K562 (cell line): Measurements from ENCODE around the gene BCL6B. TPM values are rescaled to one million over a fixed set of nuclear protein-coding genes. Genes with fewer than 3 reads are reported as not detected.

Experiments used
- ATAC-seq: fragments of 200-7000 bp; cut with Tn5 transposase; 3 replicates; pipeline ENCODE4 v1.9.1; 2020; ENCODE audit warnings: moderate library complexity
- BruUV-seq: library from RNA; stranded (reverse); fragments of 400-500 nt; replicated peaks from 2 replicates; lab custom pipeline; 2021; lab: Mats Ljungman, UMichigan
- CTCF ChIA-PET: fragments of 300-600 bp; formaldehyde crosslinking; extraction: SDS; loops from one replicate; lab custom pipeline; 2021; ENCODE audit warnings: low intra/inter-chr PET ratio; lab: Yijun Ruan, JAX
- POLR2A ChIA-PET: fragments of 300-600, 350-650 bp; sonication (Branson Sonifier 250); formaldehyde crosslinking; extraction: SDS; loops from one replicate; lab custom pipeline; 2021; ENCODE audit warnings: antibody characterized with exemption, inconsistent platforms; lab: Yijun Ruan, JAX
- DNase-seq, 4 experiments: peaks; one replicate each; pipeline versions ENCODE4 v3.0.0 to v3.0.0-alpha.2; 2011 to 2018; ENCODE audit warnings: low spot score in 3 of 4, mixed read lengths in 3 of 4; ENCODE audit errors: extremely low read depth in 1 of 4
- FAIRE-seq: peaks from 2 replicates; lab custom pipeline; 2011; peaks lifted over from hg19 to GRCh38; lab: Jason Lieb, UNC
- H2AFZ ChIP-seq: 2 replicates; pipeline ENCODE4 v1.6.0; 2011; ENCODE audit warnings: low read depth, low read length, control low read depth, inconsistent platforms
- H3K27ac ChIP-seq: fragments of 200-600 bp; 3 replicates; pipeline ENCODE4 v1.8.0; 2011; ENCODE audit warnings: low read depth, mild to moderate bottlenecking, control low read depth, inconsistent platforms, low read length, moderate library complexity, mixed read lengths; ENCODE audit errors: extremely low read depth
- H3K27me3 ChIP-seq, 2 experiments: fragments of 300-600 bp in 1 of 2; 2 replicates in 1 of 2; 3 replicates in 1 of 2; pipeline versions ENCODE4 v1.6.0 to v1.8.0; 2011; ENCODE audit warnings: inconsistent platforms in 2 of 2, low read length in 2 of 2, mild to moderate bottlenecking in 1 of 2, mixed read lengths in 1 of 2, moderate library complexity in 1 of 2; ENCODE audit not compliant: control insufficient read depth in 2 of 2, insufficient read depth in 2 of 2
- H3K36me3 ChIP-seq: fragments of 300-600 bp; 3 replicates; pipeline ENCODE4 v1.8.0; 2011; ENCODE audit warnings: mild to moderate bottlenecking, low read length, inconsistent platforms; ENCODE audit not compliant: control insufficient read depth, insufficient read depth
- H3K4me1 ChIP-seq, 2 experiments: fragments of 200-600 bp in 1 of 2; replicated peaks in 1 of 2; 2 replicates in 1 of 2; 3 replicates in 1 of 2; pipeline versions ENCODE4 v1.5.1 to v1.8.0; 2011; ENCODE audit warnings: inconsistent platforms in 2 of 2, low read length in 2 of 2, mild to moderate bottlenecking in 1 of 2, mixed read lengths in 1 of 2, moderate library complexity in 1 of 2; ENCODE audit not compliant: control insufficient read depth in 2 of 2, insufficient read depth in 2 of 2
- H3K4me2 ChIP-seq: 2 replicates; pipeline ENCODE4 v1.6.1; 2011; ENCODE audit warnings: low read length, control low read depth, inconsistent platforms, mixed read lengths; ENCODE audit not compliant: insufficient read depth
- H3K4me3 ChIP-seq: fragments of 200-600 bp; sonication (generic), shearing (Covaris generic); 2 replicates; pipeline ENCODE4 v1.5.1; 2016; ENCODE audit warnings: control low read depth, inconsistent platforms
- H3K79me2 ChIP-seq: fragments of 200-600 bp; 3 replicates; pipeline ENCODE4 v1.8.0; 2011; ENCODE audit warnings: low read length, inconsistent platforms; ENCODE audit not compliant: control insufficient read depth, insufficient read depth
- H3K9ac ChIP-seq, 2 experiments: 2 replicates each; pipeline versions ENCODE4 v1.6.0 to v1.6.1; 2011; ENCODE audit warnings: low read depth in 2 of 2, low read length in 2 of 2, control low read depth in 1 of 2, inconsistent platforms in 1 of 2, mild to moderate bottlenecking in 1 of 2, mixed read lengths in 1 of 2; ENCODE audit not compliant: insufficient read depth in 1 of 2
- H3K9me1 ChIP-seq: one replicate; pipeline ENCODE4 v1.6.0; 2011; ENCODE audit warnings: inconsistent platforms, mild to moderate bottlenecking, low read length, moderate library complexity; ENCODE audit not compliant: control insufficient read depth, insufficient read depth
- H3K9me3 ChIP-seq: replicated peaks from 2 replicates; pipeline ENCODE4 v1.5.1; 2011; ENCODE audit warnings: low read depth, low read length, inconsistent platforms; ENCODE audit not compliant: control insufficient read depth, insufficient read depth
- H4K20me1 ChIP-seq: replicated peaks from 2 replicates; pipeline ENCODE4 v1.6.1; 2011; ENCODE audit warnings: low read length, inconsistent platforms, mixed read lengths; ENCODE audit not compliant: control insufficient read depth, insufficient read depth
- ARID3A ChIP-seq: IDR thresholded peaks from 2 replicates; pipeline ENCODE4 v1.6.1; 2012; ENCODE audit warnings: low read depth, low read length, improper control_type of control experiment, borderline replicate concordance
- ATF3 ChIP-seq, 2 experiments: fragments of 450-650 bp in 1 of 2; sonication (generic) in 1 of 2; formaldehyde crosslinking in 1 of 2; IDR thresholded peaks in 1 of 2; conservative IDR thresholded peaks in 1 of 2; 2 replicates each; pipeline versions ENCODE4 v1.6.1 to v1.8.1; 2016 to 2023; ENCODE audit warnings: mild to moderate bottlenecking in 2 of 2, moderate library complexity in 2 of 2, inconsistent platforms in 1 of 2, missing genetic modification reagents in 1 of 2
- CLOCK ChIP-seq: fragments of 250-450 bp; sonication (Bioruptor Pico); IDR thresholded peaks from 2 replicates; pipeline ENCODE4 v1.4.0; 2020; ENCODE audit warnings: mild to moderate bottlenecking, moderate library complexity, borderline replicate concordance
- CTBP1 ChIP-seq: fragments of 450-650 bp; IDR thresholded peaks from 2 replicates; pipeline ENCODE4 v1.6.1; 2016; ENCODE audit warnings: borderline replicate concordance
- ETV5 ChIP-seq: sonication (generic); formaldehyde crosslinking; IDR thresholded peaks from 2 replicates; pipeline ENCODE4 v1.4.0; 2020; ENCODE audit warnings: low read depth, mild to moderate bottlenecking, missing genetic modification reagents
- HDAC1 ChIP-seq, 2 experiments: fragments of 450-650 bp; IDR thresholded peaks; 2 replicates each; pipeline ENCODE4 v1.6.1; 2016 to 2017; ENCODE audit warnings: inconsistent platforms in 1 of 2, mild to moderate bottlenecking in 1 of 2, moderate library complexity in 1 of 2
- KDM1A ChIP-seq, 2 experiments: fragments of 450-650 bp; IDR thresholded peaks; 2 replicates each; pipeline ENCODE4 v1.6.1; 2016; ENCODE audit warnings: mild to moderate bottlenecking in 2 of 2
- MYBL2 ChIP-seq, 2 experiments: fragments of 450-650 bp in 1 of 2; sonication (generic) in 1 of 2; formaldehyde crosslinking in 1 of 2; IDR thresholded peaks; 2 replicates each; pipeline versions ENCODE4 v1.6.1 to v1.8.1; 2017 to 2022; ENCODE audit warnings: borderline replicate concordance in 1 of 2, inconsistent platforms in 1 of 2, low read depth in 1 of 2, mild to moderate bottlenecking in 1 of 2, missing genetic modification reagents in 1 of 2, moderate library complexity in 1 of 2
- MYNN ChIP-seq, 2 experiments: sonication (generic); formaldehyde crosslinking in 1 of 2; IDR thresholded peaks; 2 replicates each; pipeline versions ENCODE4 v1.5.0 to v1.6.1; 2016 to 2020; ENCODE audit warnings: antibody characterized with exemption in 1 of 2, missing genetic modification reagents in 1 of 2
- PCBP2 ChIP-seq: fragments of 200-400 bp; formaldehyde crosslinking; IDR thresholded peaks from 2 replicates; pipeline ENCODE4 v1.6.1; 2018; ENCODE audit warnings: low read length, low read depth, mild to moderate bottlenecking, moderate library complexity; ENCODE audit not compliant: poor library complexity, severe bottlenecking
- PML ChIP-seq: IDR thresholded peaks from 2 replicates; pipeline ENCODE4 v1.6.1; 2012; ENCODE audit warnings: low read length, inconsistent platforms
- ZBTB7A ChIP-seq: IDR thresholded peaks from 2 replicates; pipeline ENCODE4 v1.6.1; 2011; ENCODE audit warnings: low read depth, mild to moderate bottlenecking, low read length, moderate library complexity, borderline replicate concordance; ENCODE audit not compliant: control insufficient read depth
- ZEB2 ChIP-seq: fragments of 450-650 bp; IDR thresholded peaks from 2 replicates; pipeline ENCODE4 v1.6.1; 2016
- WGBS: fragments of 100-300 bp; shearing (Covaris generic); methylation state at CpG from one replicate; pipeline ENCODE4 v1.1.6; 2016; ENCODE audit warnings: low coverage, mixed read lengths; ENCODE audit not compliant: insufficient coverage; ENCODE audit errors: missing lambda C conversion rate; 5-methylcytosine and 5-hydroxymethylcytosine counted together
- in situ Hi-C: fragments of 300-500 bp; cut with MboI; formaldehyde crosslinking; loops from 4 replicates; pipeline ENCODE4 v1.15.0; 2018; ENCODE audit warnings: inconsistent platforms, mixed read lengths
- intact Hi-C: fragments of 100-400 bp; cut with micrococcal nuclease; formaldehyde crosslinking; loops from 2 replicates; pipeline ENCODE4 v1.14.2; 2022
- polyA plus RNA-seq, 8 experiments: library from polyadenylated mRNA; depleted of rRNA in 4 of 8; stranded (reverse) in 5 of 8; unstranded in 3 of 8; fragments of >200 nt; fragmentation: Nextera tagmentation in 2 of 8; fragmentation: Illumina TruSeq in 1 of 8; extraction: Ambion mirVana in 2 of 8; extraction: Trizol in 1 of 8; gene quantifications; 2 replicates each; pipeline versions ENCODE4 v1.2.1 to v1.2.3, GENCODE V29; 2011 to 2014; ENCODE audit warnings: inconsistent platforms in 1 of 8, missing spikeins in 1 of 8
- total RNA-seq, 7 experiments: library from RNA; depleted of rRNA in 6 of 7; stranded (reverse); fragments of >200 nt in 6 of 7; fragmentation: Illumina TruSeq in 2 of 7; extraction: Trizol in 2 of 7; gene quantifications; 2 replicates each; pipeline versions ENCODE4 v1.2.1 to v1.2.3, GENCODE V29; 2011 to 2021; ENCODE audit warnings: low replicate concordance in 1 of 7

The BCL6B gene
- total and polyA plus RNA-seq, 9 of the 15 experiments (the other 6 are each of a cell fraction or from before 2014, with no cell fraction given): 0.89 to 5.0 (median 3.6) TPM

GRCh38 chr17:7004398-7005253 is 18.2 kb upstream of the BCL6B start:
- Histone ChIP-seq H3K9me1 (no peaks in the 10 kb centered on the region), H3K27me3 (no peaks in the 10 kb centered on the region), H3K4me2 (no peak overlapping the region), H3K9me3 (no peaks in the 10 kb centered on the region), H3K4me3 (no peak overlapping the region), H3K79me2 (peaks cover 9% of the 10 kb centered on the region), H3K36me3 (peaks cover 38% of the 10 kb centered on the region; the same call in 2 of the 3 replicates), H3K27ac (no peak overlapping the region), H2AFZ (no peak overlapping the region), H3K4me1 (peaks cover 6% of the 10 kb centered on the region in 2 experiments; a peak in 4 of 5 replicates), H4K20me1 (no peaks in the 10 kb centered on the region), H3K9ac (no peak overlapping the region)
- no TSS peak for BruUV-seq
- ChIA-PET POLR2A (interaction anchor here (0.6 to 2.7 kb wide), 7 partner anchors 11 to 287 kb away, joined by 3 to 11 read pairs (median 4); no protein-coding TSS in a partner anchor), CTCF (interaction anchor here (0.7 to 3.1 kb wide), 4 partner anchors 33 to 339 kb away, joined by 3 to 40 read pairs (median 5); no protein-coding TSS in a partner anchor)
- in situ Hi-C loops (loop anchor here (5.0 kb wide), 2 partner anchors 92 to 337 kb away; no protein-coding TSS in a partner anchor), intact Hi-C loops (loop anchor here (1.0 to 2.0 kb wide), 2 partner anchors 90 to 162 kb away; no protein-coding TSS in a partner anchor)
- DNase-seq: peak; percentile 41 to 69 (median 48)
- ATAC-seq: peak; percentile 84
- peak; percentile 93 for FAIRE-seq
- WGBS: 100% methylated on average over 1 of the region's 2 CpGs
- TF ChIP-seq PCBP2 (no peak), HDAC1 (IDR thresholded peaks at IDR 0.05) (no peak), ZEB2 (peak; percentile 77), CLOCK (no peak), ARID3A (peak; percentile 90; the same call in 1 of the 2 replicates), CTBP1 (peak; percentile 50), KDM1A (IDR thresholded peaks at IDR 0.05) (peak in 1 of 2 experiments; percentile 10; a peak in 1 of 4 replicates), ZBTB7A (no peak), MYBL2 (IDR thresholded peaks at IDR 0.05; ENCODE audit: low read depth) (no peak), MYBL2 (CRISPR knock-in tag; IDR thresholded peaks at IDR 0.05; ENCODE audit: borderline replicate concordance) (no peak), MYNN (IDR thresholded peaks at IDR 0.05) (peak; percentile 42; the same call in 1 of the 2 replicates), MYNN (CRISPR knock-in tag; IDR thresholded peaks at IDR 0.05) (no peak), ATF3 (IDR thresholded peaks at IDR 0.05) (no peak), ATF3 (CRISPR knock-in tag; conservative IDR thresholded peaks at IDR 0.05) (no peak), PML (no peak), ETV5 (CRISPR knock-in tag) (no peak)
